GM12878 (cell line): ENCODE data around the gene LPGAT1. TPM values are rescaled to one million over a fixed set of nuclear protein-coding genes. Genes with fewer than 3 reads are reported as not detected.

ENCODE experiments used
- ATAC-seq: fragments of 200-7000 bp; cut with Tn5 transposase; 3 replicates; pipeline ENCODE4 v1.9.1; 2020; ENCODE audit warnings: mild to moderate bottlenecking, moderate library complexity
- BruUV-seq: library from RNA; stranded (reverse); fragments of 400-500 nt; replicated peaks from 2 replicates; lab custom pipeline; 2021; lab: Mats Ljungman, UMichigan
- CTCF ChIA-PET: fragments of 300-600 bp; sonication (Branson Sonifier 250); formaldehyde crosslinking; extraction: SDS; loops from one replicate; lab custom pipeline; 2021; ENCODE audit warnings: inconsistent platforms; lab: Yijun Ruan, JAX
- POLR2A ChIA-PET: fragments of 350-600 bp; formaldehyde crosslinking; extraction: SDS; loops from one replicate; lab custom pipeline; 2021; ENCODE audit warnings: inconsistent platforms; lab: Charles Lee
- RAD21 ChIA-PET: fragments of 300-600 bp; sonication (Branson Sonifier 250); formaldehyde crosslinking; loops from one replicate; lab custom pipeline; 2023; ENCODE audit warnings: antibody characterized with exemption; ENCODE audit not compliant: unreplicated experiment; lab: Charles Lee
- SMC1A ChIA-PET: fragments of 300-600 bp; sonication (Branson Sonifier 250); formaldehyde crosslinking; loops from one replicate; lab custom pipeline; 2023; ENCODE audit not compliant: unreplicated experiment, uncharacterized antibody; lab: Charles Lee
- DNase-seq: peaks from one replicate; pipeline ENCODE4 v3.0.0-alpha.2; 2011; ENCODE audit warnings: low read depth, low spot score
- FAIRE-seq: peaks from 3 replicates; lab custom pipeline; 2011; peaks lifted over from hg19 to GRCh38; lab: Jason Lieb, UNC
- H2AFZ ChIP-seq: 2 replicates; pipeline ENCODE4 v1.6.0; 2011; ENCODE audit warnings: low read depth, low read length, control low read depth; ENCODE audit not compliant: control insufficient read depth
- H3K27ac ChIP-seq: 2 replicates; pipeline ENCODE4 v1.5.1; 2011; ENCODE audit warnings: control low read depth; ENCODE audit not compliant: control insufficient read depth, insufficient read depth
- H3K27me3 ChIP-seq, 2 experiments: replicated peaks in 1 of 2; 2 replicates each; pipeline versions ENCODE4 v1.6.0 to v1.6.1; 2011; ENCODE audit warnings: low read length in 1 of 2; ENCODE audit not compliant: control insufficient read depth in 2 of 2, insufficient read depth in 2 of 2
- H3K36me3 ChIP-seq, 2 experiments: 2 replicates each; pipeline ENCODE4 v1.5.1; 2011; ENCODE audit warnings: low read length in 1 of 2; ENCODE audit not compliant: control insufficient read depth in 2 of 2, insufficient read depth in 2 of 2
- H3K4me1 ChIP-seq: 2 replicates; pipeline ENCODE4 v1.6.1; 2011; ENCODE audit warnings: mild to moderate bottlenecking, low read length, moderate library complexity, mixed read lengths; ENCODE audit not compliant: control insufficient read depth, insufficient read depth
- H3K4me2 ChIP-seq: 2 replicates; pipeline ENCODE4 v1.6.0; 2011; ENCODE audit warnings: control low read depth; ENCODE audit not compliant: control insufficient read depth, insufficient read depth
- H3K4me3 ChIP-seq: fragments of 200-600 bp; sonication (generic); 2 replicates; pipeline ENCODE4 v1.5.1; 2016
- H3K79me2 ChIP-seq: 2 replicates; pipeline ENCODE4 v1.6.0; 2011; ENCODE audit warnings: low read length; ENCODE audit not compliant: control insufficient read depth, insufficient read depth
- H3K9ac ChIP-seq: 2 replicates; pipeline ENCODE4 v1.8.0; 2011; ENCODE audit warnings: low read length, control low read depth, mixed read lengths; ENCODE audit not compliant: control insufficient read depth, insufficient read depth
- H3K9me3 ChIP-seq: replicated peaks from 3 replicates; pipeline ENCODE4 v1.5.1; 2011; ENCODE audit warnings: mild to moderate bottlenecking, low read length; ENCODE audit not compliant: control insufficient read depth, insufficient read depth
- H4K20me1 ChIP-seq: 2 replicates; pipeline ENCODE4 v1.6.0; 2011; ENCODE audit not compliant: control insufficient read depth, insufficient read depth
- BCL11A ChIP-seq: IDR thresholded peaks from 2 replicates; pipeline ENCODE4 v1.6.1; 2011; ENCODE audit warnings: low read depth, low read length
- IKZF2 ChIP-seq, 2 experiments: fragments of 450-650 bp; IDR thresholded peaks; 2 replicates each; pipeline ENCODE4 v1.6.1; 2017; ENCODE audit warnings: mild to moderate bottlenecking in 2 of 2, moderate library complexity in 2 of 2
- WGBS: methylation state at CpG from one replicate; pipeline ENCODE4 v1.1.6; 2016; ENCODE audit warnings: low lambda C conversion rate; ENCODE audit not compliant: insufficient replicate concordance, insufficient coverage; ENCODE audit errors: missing lambda C conversion rate; 5-methylcytosine and 5-hydroxymethylcytosine counted together
- in situ Hi-C: fragments of 300-500 bp; cut with MboI; formaldehyde crosslinking; loops from 9 replicates; pipeline ENCODE4 v1.14.3; 2018; ENCODE audit warnings: mixed read lengths
- intact Hi-C: fragments of 100-400 bp; cut with micrococcal nuclease; formaldehyde crosslinking; loops from one replicate; pipeline ENCODE4 v1.14.2; 2022; ENCODE audit not compliant: unreplicated experiment
- polyA plus RNA-seq, 11 experiments: library from polyadenylated mRNA; depleted of rRNA in 4 of 11; unstranded in 6 of 11; stranded (reverse) in 5 of 11; fragments of >200 nt; fragmentation: Nextera tagmentation in 4 of 11; fragmentation: Illumina TruSeq in 1 of 11; extraction: Ambion mirVana in 4 of 11; extraction: Trizol in 1 of 11; gene quantifications; 1 replicate in 1 of 11; 2 replicates in 10 of 11; pipeline versions ENCODE4 v1.2.1 to v1.2.3, GENCODE V29; 2011 to 2016; ENCODE audit warnings: inconsistent platforms in 2 of 11, missing spikeins in 2 of 11, low read depth in 1 of 11
- total RNA-seq, 4 experiments: library from RNA; depleted of rRNA in 3 of 4; stranded (reverse); fragments of >200 nt in 3 of 4; fragmentation: Illumina TruSeq in 1 of 4; extraction: Trizol in 1 of 4; gene quantifications; 2 replicates each; pipeline versions ENCODE4 v1.2.1 to v1.2.3, GENCODE V29; 2013 to 2021
- TF ChIP-seq, protein P1 (sequence below), 3 experiments: IDR thresholded peaks in 2 of 3; conservative IDR thresholded peaks in 1 of 3; 2 replicates each; pipeline ENCODE4 v1.5.1; 2011; ENCODE audit warnings: low read depth in 3 of 3, low read length in 3 of 3, mild to moderate bottlenecking in 3 of 3, control low read depth in 2 of 3, moderate library complexity in 2 of 3, inconsistent platforms in 1 of 3, mixed read lengths in 1 of 3; ENCODE audit not compliant: control insufficient read depth in 2 of 3, insufficient read depth in 1 of 3; ENCODE audit errors: extremely low read depth in 1 of 3
- TF ChIP-seq, protein P2 (sequence below): fragments of 450-650 bp; IDR thresholded peaks from 2 replicates; pipeline ENCODE4 v1.6.1; 2017; ENCODE audit warnings: mild to moderate bottlenecking, moderate library complexity
- TF ChIP-seq, protein P3 (sequence below): fragments of 450-650 bp; IDR thresholded peaks from 2 replicates; pipeline ENCODE4 v1.6.1; 2017; ENCODE audit warnings: mild to moderate bottlenecking, low read depth, inconsistent platforms; ENCODE audit not compliant: poor library complexity, severe bottlenecking

Gene LPGAT1
- total and polyA plus RNA-seq, 10 of the 15 experiments (the other 5 are each of a cell fraction or from before 2014, with no cell fraction given) = 5.8 to 40.6 (median 19.2) TPM

DNA sequence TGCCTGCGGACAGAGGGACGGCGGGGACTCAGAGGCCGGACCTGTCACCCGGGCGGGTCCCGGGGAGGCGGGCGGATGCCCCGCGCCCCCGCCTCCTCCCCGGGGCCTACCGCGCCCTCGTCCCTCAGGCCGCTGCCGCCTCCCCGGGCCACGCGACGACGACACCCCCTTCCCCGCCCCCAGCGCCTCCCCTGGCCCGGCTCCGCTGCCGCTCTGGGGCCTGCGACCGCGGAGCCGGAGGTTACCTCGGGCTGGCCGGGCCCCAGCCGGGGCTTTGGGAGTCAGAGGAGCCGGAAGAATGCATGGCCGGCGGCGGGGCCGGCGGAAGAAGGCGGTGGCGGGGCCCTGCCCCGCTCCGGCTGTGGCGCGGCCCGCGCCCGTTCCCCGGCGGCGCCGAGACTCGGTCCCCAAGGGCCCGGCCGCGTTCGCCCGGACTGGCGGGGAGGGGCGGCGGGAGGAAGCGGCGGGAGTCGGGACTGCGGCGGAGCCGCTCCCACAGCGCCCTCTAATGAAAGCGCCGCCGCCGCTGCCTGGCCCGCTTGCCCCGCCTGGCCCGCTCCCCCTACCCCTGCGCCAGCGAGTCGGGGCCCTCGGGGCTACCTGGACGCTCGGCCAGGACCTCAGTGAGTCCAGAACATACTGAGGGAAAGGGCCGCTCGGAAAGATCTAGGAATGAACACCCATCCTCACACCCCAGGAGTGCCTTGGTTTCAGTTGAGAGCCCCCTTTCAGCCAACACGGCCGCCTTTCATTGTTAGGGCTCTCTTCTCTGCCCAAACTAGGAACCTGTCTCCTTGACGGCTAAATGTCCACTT, at the start of gene LPGAT1 (continued):
- TF ChIP-seq, protein P1, sequence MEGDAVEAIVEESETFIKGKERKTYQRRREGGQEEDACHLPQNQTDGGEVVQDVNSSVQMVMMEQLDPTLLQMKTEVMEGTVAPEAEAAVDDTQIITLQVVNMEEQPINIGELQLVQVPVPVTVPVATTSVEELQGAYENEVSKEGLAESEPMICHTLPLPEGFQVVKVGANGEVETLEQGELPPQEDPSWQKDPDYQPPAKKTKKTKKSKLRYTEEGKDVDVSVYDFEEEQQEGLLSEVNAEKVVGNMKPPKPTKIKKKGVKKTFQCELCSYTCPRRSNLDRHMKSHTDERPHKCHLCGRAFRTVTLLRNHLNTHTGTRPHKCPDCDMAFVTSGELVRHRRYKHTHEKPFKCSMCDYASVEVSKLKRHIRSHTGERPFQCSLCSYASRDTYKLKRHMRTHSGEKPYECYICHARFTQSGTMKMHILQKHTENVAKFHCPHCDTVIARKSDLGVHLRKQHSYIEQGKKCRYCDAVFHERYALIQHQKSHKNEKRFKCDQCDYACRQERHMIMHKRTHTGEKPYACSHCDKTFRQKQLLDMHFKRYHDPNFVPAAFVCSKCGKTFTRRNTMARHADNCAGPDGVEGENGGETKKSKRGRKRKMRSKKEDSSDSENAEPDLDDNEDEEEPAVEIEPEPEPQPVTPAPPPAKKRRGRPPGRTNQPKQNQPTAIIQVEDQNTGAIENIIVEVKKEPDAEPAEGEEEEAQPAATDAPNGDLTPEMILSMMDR (IDR thresholded peaks at IDR 0.05 in 2 of 3, conservative IDR thresholded peaks at IDR 0.05 in 1 of 3; ENCODE audit: control insufficient read depth in 2 of 3, extremely low read depth in 1 of 3, insufficient read depth in 1 of 3, low read depth in 3 of 3, low read length in 3 of 3) = peak; percentile 50 to 63 (median 53); a peak in 5 of 6 replicates
- TF ChIP-seq IKZF2 (IDR thresholded peaks at IDR 0.05) = peak in 1 of 2 experiments; percentile 29; a peak in 2 of 4 replicates
- TF ChIP-seq, protein P2, sequence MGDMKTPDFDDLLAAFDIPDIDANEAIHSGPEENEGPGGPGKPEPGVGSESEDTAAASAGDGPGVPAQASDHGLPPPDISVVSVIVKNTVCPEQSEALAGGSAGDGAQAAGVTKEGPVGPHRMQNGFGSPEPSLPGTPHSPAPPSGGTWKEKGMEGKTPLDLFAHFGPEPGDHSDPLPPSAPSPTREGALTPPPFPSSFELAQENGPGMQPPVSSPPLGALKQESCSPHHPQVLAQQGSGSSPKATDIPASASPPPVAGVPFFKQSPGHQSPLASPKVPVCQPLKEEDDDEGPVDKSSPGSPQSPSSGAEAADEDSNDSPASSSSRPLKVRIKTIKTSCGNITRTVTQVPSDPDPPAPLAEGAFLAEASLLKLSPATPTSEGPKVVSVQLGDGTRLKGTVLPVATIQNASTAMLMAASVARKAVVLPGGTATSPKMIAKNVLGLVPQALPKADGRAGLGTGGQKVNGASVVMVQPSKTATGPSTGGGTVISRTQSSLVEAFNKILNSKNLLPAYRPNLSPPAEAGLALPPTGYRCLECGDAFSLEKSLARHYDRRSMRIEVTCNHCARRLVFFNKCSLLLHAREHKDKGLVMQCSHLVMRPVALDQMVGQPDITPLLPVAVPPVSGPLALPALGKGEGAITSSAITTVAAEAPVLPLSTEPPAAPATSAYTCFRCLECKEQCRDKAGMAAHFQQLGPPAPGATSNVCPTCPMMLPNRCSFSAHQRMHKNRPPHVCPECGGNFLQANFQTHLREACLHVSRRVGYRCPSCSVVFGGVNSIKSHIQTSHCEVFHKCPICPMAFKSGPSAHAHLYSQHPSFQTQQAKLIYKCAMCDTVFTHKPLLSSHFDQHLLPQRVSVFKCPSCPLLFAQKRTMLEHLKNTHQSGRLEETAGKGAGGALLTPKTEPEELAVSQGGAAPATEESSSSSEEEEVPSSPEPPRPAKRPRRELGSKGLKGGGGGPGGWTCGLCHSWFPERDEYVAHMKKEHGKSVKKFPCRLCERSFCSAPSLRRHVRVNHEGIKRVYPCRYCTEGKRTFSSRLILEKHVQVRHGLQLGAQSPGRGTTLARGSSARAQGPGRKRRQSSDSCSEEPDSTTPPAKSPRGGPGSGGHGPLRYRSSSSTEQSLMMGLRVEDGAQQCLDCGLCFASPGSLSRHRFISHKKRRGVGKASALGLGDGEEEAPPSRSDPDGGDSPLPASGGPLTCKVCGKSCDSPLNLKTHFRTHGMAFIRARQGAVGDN = 0 out of 2 replicates have a peak, but pooled peaks have one; percentile 52

DNA sequence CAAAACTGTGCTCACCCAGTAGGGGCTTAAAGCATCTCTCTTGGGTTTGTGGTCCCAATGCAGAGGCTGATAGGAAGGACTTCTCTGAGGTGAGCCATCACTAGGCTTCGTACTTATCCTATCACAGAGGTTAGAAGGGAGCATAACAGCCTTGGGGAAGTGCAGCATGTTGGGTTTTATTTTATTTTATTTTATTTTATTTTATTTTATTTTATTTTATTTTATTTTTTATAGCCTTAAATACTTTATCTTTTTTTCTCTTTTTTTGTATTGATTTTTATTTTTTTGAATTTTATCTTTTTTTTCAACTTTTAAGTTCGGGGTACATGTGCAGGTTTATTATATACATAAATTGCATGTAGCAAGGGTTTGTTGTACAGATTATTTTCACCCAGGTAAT, 48.9 kb upstream of the LPGAT1 start:
- H3K27ac ChIP-seq = no peak overlapping the region
- H3K36me3 ChIP-seq = no peaks in the 10 kb centered on the region
- in situ Hi-C loops = no loop called here
- ATAC-seq (no peak), FAIRE-seq (no peak), DNase-seq (no peak)
- no peaks in the 10 kb centered on the region for H3K4me1 ChIP-seq
- ChIA-PET CTCF (no interaction called here), RAD21 (no interaction called here), SMC1A (interaction anchor here (0.7 kb wide), 1 partner anchor 309 kb away, joined by 3 read pairs; no protein-coding TSS in a partner anchor), POLR2A (no interaction called here)
- no peak overlapping the region for H3K9ac ChIP-seq
- WGBS = 65% methylated on average over 2 of the region's 2 CpGs
- no peak overlapping the region for H3K4me2 ChIP-seq
- H2AFZ ChIP-seq = no peak overlapping the region
- no peaks in the 10 kb centered on the region for H3K27me3 ChIP-seq
- H3K79me2 ChIP-seq = no peaks in the 10 kb centered on the region
- no TSS peak for BruUV-seq
- H3K9me3 ChIP-seq = no peaks in the 10 kb centered on the region; the same call in 2 of the 3 replicates
- H3K4me3 ChIP-seq = no peak overlapping the region
- H4K20me1 ChIP-seq = no peaks in the 10 kb centered on the region
- intact Hi-C loops = no loop called here
- TF ChIP-seq, protein P3, sequence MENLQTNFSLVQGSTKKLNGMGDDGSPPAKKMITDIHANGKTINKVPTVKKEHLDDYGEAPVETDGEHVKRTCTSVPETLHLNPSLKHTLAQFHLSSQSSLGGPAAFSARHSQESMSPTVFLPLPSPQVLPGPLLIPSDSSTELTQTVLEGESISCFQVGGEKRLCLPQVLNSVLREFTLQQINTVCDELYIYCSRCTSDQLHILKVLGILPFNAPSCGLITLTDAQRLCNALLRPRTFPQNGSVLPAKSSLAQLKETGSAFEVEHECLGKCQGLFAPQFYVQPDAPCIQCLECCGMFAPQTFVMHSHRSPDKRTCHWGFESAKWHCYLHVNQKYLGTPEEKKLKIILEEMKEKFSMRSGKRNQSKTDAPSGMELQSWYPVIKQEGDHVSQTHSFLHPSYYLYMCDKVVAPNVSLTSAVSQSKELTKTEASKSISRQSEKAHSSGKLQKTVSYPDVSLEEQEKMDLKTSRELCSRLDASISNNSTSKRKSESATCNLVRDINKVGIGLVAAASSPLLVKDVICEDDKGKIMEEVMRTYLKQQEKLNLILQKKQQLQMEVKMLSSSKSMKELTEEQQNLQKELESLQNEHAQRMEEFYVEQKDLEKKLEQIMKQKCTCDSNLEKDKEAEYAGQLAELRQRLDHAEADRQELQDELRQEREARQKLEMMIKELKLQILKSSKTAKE = no peak
- TF ChIP-seq BCL11A = no peak
